Cardiac fibroblast (primary cell): Measurements from ENCODE around the gene ASPA.

Experiments used
- DNase-seq, 2 donors: peaks; one replicate each; pipeline versions ENCODE4 v3.0.0 to v3.0.0-alpha.2; 2010; ENCODE audit warnings: low read depth in 2 of 2
- H3K4me3 ChIP-seq, 2 donors: replicated peaks in 1 of 2; 1 replicate in 1 of 2; 2 replicates in 1 of 2; pipeline ENCODE4 v1.5.1; 2011; ENCODE audit warnings: low read depth in 2 of 2, low read length in 2 of 2, mild to moderate bottlenecking in 2 of 2, moderate library complexity in 1 of 2
- TF ChIP-seq, protein P1 (sequence below): IDR thresholded peaks from one replicate; pipeline ENCODE4 v1.5.1; 2011; ENCODE audit warnings: low read depth, mild to moderate bottlenecking, low read length, inconsistent platforms

The ASPA gene

DNA sequence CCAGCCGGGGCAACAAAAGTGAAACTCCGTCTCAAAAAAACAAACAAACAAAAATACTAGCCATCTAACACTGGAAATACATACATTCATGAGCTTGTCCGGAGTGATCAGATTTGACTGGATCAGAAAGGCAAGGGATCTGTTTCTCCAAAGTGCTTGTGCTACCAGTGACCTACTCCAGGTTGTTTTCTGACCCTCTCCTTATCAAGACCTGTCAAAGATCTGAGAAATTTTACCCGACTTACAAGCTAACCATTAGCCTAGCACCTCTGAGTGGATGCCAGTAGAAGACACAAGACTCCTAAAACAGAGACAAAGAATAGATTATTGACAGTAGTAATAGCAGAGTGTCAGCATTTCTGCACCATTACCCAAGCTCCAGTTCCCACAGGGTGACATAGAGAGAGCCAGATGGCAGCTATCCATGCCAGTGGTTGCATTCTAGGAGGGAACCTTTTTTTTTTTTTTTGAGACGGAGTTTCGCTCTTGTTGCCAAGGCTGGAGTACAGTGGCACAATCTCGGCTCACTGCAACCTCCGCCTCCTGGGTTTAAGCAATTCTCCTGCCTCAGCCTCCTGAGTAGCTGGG, 9.8 kb downstream of the ASPA start:
- TF ChIP-seq, protein P1, sequence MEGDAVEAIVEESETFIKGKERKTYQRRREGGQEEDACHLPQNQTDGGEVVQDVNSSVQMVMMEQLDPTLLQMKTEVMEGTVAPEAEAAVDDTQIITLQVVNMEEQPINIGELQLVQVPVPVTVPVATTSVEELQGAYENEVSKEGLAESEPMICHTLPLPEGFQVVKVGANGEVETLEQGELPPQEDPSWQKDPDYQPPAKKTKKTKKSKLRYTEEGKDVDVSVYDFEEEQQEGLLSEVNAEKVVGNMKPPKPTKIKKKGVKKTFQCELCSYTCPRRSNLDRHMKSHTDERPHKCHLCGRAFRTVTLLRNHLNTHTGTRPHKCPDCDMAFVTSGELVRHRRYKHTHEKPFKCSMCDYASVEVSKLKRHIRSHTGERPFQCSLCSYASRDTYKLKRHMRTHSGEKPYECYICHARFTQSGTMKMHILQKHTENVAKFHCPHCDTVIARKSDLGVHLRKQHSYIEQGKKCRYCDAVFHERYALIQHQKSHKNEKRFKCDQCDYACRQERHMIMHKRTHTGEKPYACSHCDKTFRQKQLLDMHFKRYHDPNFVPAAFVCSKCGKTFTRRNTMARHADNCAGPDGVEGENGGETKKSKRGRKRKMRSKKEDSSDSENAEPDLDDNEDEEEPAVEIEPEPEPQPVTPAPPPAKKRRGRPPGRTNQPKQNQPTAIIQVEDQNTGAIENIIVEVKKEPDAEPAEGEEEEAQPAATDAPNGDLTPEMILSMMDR: no peak
- DNase-seq: no peak
- H3K4me3 ChIP-seq: no peak overlapping the region

DNA sequence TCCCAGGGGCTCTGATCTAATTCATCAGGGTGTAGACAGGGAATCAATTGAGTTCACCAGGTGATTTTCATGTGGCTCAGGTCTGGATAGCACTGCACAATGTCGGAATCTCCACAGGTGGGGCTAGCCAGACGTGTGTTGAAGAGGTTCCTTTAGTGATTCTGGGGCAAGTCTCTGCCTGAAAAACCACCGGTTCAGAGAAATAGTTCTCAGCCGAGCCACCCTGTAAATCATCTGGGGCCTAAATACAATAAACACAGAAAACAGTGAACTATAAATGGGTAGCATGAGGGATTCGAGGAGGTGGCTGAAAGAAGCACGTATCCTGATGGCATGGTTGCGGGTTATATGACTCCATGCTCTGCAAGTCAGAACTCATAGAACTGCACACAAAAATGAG, 21.3 kb downstream of the ASPA start:
- TF ChIP-seq, protein P1: no peak

DNA sequence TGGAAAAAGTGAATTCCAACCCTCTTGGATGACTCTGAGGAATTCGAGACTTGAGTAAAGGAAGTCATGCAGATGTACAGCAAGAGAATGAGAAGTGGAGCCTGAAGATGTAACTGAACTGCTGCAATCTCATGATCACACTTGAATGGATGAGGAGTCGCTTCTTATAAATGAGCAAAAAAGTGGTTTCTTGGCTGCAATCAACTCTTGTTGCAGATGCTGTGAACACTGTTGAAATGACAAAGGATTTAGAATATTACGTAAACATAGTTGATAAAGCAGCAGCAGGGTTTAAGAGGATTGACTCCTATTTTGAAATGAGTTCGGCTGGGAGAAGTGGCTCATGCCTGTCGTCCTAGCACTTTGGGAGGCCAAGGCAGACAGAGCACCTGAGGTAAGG, 25.5 kb downstream of the ASPA start:
- TF ChIP-seq, protein P1: no peak
- H3K4me3 ChIP-seq: no peak overlapping the region
- DNase-seq: peak in 1 of 2 donors; percentile 34

More for the DNA sequence above, 21.3 kb downstream of the ASPA start:
- H3K4me3 ChIP-seq: no peak overlapping the region
- no peak for DNase-seq

DNA sequence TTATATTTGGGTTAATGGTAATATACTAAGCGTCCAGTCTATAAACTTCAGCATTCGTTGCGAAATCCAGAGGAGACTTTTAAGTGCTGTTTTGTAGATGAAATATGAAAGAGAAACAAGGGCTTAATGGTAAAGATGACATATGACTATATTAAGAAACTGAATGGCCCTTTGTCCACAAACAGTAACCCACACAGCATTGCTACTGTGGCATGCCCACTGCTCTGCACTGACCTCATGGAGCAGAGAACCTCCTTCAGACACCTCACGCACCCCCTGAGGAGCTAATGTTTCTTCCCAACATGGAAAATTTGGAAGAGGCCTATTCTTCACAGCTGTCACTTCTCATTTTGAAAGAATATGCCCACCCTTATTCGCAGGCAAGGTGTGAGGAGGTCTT, 26.7 kb downstream of the ASPA start:
- DNase-seq: no peak
- no peak overlapping the region for H3K4me3 ChIP-seq
- TF ChIP-seq, protein P1: no peak

DNA sequence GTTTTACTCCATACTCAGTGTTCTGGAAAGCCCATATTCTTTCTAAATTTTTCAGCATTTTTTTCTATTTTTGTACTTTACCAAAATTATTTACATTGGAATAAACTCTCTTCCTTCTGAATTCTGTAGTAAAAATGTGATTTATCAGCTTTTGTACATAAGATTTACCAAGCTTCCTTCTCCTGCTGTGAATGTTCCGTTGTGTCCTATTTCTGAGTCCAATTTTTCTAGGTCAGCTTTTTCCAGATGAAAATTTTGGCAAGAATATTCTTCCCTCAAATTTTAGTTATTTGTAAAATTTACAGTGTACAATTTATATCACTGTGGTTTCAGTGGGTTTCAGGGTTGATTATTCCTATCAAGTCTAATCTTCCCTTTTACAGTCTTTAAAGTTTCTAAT, 27.5 kb downstream of the ASPA start:
- no peak overlapping the region for H3K4me3 ChIP-seq
- TF ChIP-seq, protein P1: no peak
- DNase-seq: no peak

DNA sequence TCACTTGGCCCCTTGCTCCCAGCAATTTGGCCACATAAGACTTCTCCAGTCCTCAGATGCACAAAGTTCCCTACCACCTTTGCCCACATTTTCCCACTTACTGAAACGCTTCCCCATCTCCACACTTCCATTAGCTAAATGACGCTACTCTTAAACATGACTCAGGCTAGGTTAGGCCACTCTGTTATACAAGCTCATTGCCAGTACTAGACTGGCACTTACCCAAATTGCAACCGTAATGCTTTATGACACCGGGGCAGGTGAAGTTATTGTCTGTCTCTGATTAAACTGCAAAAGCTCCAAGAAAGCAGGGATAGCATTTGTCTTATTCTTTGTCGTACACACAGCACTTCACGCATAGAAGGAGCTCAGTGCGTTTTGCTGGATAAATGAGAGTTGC, 29.2 kb downstream of the ASPA start:
- no peak for DNase-seq
- TF ChIP-seq, protein P1: no peak
- H3K4me3 ChIP-seq: no peak overlapping the region

DNA sequence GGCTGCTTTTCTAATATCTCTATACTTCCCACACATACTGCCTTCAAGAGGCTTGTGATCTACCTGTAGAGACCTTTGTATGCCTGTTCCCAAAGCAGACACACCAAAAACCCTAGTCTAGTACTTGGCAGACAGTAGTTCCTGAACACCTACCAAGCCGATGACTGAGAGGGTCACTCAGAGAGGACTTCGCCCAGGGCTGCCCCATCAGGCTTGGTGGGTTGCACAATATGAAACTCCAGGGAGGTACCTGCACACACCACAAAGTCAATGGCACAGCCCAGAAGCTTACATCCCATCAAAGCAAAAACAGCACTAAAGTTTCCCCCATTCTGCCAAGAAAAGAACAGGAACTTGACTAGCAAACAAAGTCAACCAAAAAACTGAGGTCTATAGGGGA, 30.3 kb downstream of the ASPA start:
- H3K4me3 ChIP-seq: no peak overlapping the region
- no peak for DNase-seq
- TF ChIP-seq, protein P1: no peak
